PFSK-1 (cell line): ENCODE data around the gene CBR3.

Experiments used
- FOXP2 ChIP-seq: optimal IDR thresholded peaks from 2 replicates; pipeline ENCODE3; 2011; ENCODE audit warnings: borderline replicate concordance, control low read depth, inconsistent platforms; ENCODE audit not compliant: insufficient read depth; ENCODE audit errors: extremely low read length, extremely low read depth
- POLR2AphosphoS5 ChIP-seq: IDR thresholded peaks from 2 replicates; pipeline ENCODE4 v1.6.1; 2012; ENCODE audit warnings: low read depth, mild to moderate bottlenecking, control low read depth, low read length, moderate library complexity

- TF ChIP-seq POLR2AphosphoS5 = no peak
- TF ChIP-seq FOXP2 = no peak
Observed at GRCh38 chr21:36178349-36178748, 43.5 kb downstream of the CBR3 start.
